ENCODE results near the gene FBXL14.

FBXL14 gene

DNA sequence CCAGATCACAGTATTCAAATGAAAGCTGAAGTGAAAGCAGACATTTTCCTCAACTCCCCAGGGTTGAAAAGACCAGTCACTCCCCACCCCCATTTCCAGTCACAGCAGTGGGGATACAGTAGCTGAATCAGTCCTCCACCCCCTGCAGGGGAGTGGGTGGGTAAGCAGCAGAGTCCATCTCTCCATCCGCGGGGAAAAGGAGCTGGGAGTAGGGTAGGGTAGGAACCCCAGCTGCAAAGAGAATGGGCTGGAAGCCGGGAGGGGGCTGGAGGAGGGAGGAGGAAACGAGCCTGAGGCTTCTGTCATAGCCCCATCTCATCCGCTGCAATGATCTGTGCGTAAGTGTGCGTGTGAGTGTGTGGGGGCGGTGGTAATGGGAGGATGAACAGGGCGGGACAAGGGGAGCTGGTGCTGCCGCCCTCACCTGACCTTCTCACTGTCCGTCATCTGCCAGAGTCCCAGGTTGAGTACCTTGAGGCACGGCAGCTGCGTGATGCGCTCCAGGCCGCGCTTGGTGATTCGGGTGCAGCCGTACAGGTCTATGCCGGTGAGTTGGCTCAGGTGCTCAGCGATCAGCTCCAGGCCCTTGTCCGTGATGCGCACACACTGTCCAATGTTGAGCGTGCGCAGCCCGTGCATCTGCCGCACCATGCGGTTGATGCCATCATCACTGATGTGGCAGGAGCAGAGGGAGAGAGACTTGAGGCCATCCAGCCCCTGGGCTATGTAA, 1.8 kb downstream of the FBXL14 start (continued):
- TF ChIP-seq, protein P1, sequence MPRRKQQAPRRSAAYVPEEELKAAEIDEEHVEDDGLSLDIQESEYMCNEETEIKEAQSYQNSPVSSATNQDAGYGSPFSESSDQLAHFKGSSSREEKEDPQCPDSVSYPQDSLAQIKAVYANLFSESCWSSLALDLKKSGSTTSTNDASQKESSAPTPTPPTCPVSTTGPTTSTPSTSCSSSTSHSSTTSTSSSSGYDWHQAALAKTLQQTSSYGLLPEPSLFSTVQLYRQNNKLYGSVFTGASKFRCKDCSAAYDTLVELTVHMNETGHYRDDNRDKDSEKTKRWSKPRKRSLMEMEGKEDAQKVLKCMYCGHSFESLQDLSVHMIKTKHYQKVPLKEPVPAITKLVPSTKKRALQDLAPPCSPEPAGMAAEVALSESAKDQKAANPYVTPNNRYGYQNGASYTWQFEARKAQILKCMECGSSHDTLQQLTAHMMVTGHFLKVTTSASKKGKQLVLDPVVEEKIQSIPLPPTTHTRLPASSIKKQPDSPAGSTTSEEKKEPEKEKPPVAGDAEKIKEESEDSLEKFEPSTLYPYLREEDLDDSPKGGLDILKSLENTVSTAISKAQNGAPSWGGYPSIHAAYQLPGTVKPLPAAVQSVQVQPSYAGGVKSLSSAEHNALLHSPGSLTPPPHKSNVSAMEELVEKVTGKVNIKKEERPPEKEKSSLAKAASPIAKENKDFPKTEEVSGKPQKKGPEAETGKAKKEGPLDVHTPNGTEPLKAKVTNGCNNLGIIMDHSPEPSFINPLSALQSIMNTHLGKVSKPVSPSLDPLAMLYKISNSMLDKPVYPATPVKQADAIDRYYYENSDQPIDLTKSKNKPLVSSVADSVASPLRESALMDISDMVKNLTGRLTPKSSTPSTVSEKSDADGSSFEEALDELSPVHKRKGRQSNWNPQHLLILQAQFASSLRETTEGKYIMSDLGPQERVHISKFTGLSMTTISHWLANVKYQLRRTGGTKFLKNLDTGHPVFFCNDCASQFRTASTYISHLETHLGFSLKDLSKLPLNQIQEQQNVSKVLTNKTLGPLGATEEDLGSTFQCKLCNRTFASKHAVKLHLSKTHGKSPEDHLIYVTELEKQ (tag by site-specific recombination; IDR thresholded peaks at IDR 0.05; ENCODE audit: borderline replicate concordance) = no peak; the same call in 1 of the 2 replicates
- TF ChIP-seq, protein P2, sequence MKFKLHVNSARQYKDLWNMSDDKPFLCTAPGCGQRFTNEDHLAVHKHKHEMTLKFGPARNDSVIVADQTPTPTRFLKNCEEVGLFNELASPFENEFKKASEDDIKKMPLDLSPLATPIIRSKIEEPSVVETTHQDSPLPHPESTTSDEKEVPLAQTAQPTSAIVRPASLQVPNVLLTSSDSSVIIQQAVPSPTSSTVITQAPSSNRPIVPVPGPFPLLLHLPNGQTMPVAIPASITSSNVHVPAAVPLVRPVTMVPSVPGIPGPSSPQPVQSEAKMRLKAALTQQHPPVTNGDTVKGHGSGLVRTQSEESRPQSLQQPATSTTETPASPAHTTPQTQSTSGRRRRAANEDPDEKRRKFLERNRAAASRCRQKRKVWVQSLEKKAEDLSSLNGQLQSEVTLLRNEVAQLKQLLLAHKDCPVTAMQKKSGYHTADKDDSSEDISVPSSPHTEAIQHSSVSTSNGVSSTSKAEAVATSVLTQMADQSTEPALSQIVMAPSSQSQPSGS (tag by site-specific recombination; IDR thresholded peaks at IDR 0.05; ENCODE audit: low read depth) = no peak; the same call in 1 of the 2 replicates
- TF ChIP-seq, protein P3, sequence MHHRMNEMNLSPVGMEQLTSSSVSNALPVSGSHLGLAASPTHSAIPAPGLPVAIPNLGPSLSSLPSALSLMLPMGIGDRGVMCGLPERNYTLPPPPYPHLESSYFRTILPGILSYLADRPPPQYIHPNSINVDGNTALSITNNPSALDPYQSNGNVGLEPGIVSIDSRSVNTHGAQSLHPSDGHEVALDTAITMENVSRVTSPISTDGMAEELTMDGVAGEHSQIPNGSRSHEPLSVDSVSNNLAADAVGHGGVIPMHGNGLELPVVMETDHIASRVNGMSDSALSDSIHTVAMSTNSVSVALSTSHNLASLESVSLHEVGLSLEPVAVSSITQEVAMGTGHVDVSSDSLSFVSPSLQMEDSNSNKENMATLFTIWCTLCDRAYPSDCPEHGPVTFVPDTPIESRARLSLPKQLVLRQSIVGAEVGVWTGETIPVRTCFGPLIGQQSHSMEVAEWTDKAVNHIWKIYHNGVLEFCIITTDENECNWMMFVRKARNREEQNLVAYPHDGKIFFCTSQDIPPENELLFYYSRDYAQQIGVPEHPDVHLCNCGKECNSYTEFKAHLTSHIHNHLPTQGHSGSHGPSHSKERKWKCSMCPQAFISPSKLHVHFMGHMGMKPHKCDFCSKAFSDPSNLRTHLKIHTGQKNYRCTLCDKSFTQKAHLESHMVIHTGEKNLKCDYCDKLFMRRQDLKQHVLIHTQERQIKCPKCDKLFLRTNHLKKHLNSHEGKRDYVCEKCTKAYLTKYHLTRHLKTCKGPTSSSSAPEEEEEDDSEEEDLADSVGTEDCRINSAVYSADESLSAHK (tag by site-specific recombination; IDR thresholded peaks at IDR 0.05) = peak; percentile 19; the same call in 1 of the 2 replicates
- TF ChIP-seq, protein P4, sequence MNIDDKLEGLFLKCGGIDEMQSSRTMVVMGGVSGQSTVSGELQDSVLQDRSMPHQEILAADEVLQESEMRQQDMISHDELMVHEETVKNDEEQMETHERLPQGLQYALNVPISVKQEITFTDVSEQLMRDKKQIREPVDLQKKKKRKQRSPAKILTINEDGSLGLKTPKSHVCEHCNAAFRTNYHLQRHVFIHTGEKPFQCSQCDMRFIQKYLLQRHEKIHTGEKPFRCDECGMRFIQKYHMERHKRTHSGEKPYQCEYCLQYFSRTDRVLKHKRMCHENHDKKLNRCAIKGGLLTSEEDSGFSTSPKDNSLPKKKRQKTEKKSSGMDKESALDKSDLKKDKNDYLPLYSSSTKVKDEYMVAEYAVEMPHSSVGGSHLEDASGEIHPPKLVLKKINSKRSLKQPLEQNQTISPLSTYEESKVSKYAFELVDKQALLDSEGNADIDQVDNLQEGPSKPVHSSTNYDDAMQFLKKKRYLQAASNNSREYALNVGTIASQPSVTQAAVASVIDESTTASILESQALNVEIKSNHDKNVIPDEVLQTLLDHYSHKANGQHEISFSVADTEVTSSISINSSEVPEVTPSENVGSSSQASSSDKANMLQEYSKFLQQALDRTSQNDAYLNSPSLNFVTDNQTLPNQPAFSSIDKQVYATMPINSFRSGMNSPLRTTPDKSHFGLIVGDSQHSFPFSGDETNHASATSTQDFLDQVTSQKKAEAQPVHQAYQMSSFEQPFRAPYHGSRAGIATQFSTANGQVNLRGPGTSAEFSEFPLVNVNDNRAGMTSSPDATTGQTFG (tag by site-specific recombination; IDR thresholded peaks at IDR 0.05; ENCODE audit: borderline replicate concordance) = no peak
- TF ChIP-seq ZNF335 (tag by site-specific recombination; conservative IDR thresholded peaks at IDR 0.05) = peak; percentile 44
- no peak for TF ChIP-seq SCRT1 (tag by site-specific recombination; IDR thresholded peaks at IDR 0.05; ENCODE audit: borderline replicate concordance)
- TF ChIP-seq ZNF133 (tag by site-specific recombination; IDR thresholded peaks at IDR 0.05) = no peak; the same call in 1 of the 2 replicates
- no peak for TF ChIP-seq ZNF521 (tag by site-specific recombination; IDR thresholded peaks at IDR 0.05)
- TF ChIP-seq, protein P5, sequence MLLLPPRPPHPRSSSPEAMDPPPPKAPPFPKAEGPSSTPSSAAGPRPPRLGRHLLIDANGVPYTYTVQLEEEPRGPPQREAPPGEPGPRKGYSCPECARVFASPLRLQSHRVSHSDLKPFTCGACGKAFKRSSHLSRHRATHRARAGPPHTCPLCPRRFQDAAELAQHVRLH (tag by site-specific recombination; IDR thresholded peaks at IDR 0.05) = peak; percentile 67
- peak; percentile 93 for TF ChIP-seq SP2 (tag by site-specific recombination; IDR thresholded peaks at IDR 0.05)
- no peak for TF ChIP-seq ZNF791 (tag by site-specific recombination; IDR thresholded peaks at IDR 0.05)
- no peak for TF ChIP-seq ZBTB7A (tag by site-specific recombination; IDR thresholded peaks at IDR 0.05; ENCODE audit: low read depth)
- no peak for TF ChIP-seq ZNF830 (tag by site-specific recombination; IDR thresholded peaks at IDR 0.05; ENCODE audit: low read depth)
- TF ChIP-seq ZNF146 (tag by site-specific recombination; IDR thresholded peaks at IDR 0.05) = no peak
- TF ChIP-seq, protein P6, sequence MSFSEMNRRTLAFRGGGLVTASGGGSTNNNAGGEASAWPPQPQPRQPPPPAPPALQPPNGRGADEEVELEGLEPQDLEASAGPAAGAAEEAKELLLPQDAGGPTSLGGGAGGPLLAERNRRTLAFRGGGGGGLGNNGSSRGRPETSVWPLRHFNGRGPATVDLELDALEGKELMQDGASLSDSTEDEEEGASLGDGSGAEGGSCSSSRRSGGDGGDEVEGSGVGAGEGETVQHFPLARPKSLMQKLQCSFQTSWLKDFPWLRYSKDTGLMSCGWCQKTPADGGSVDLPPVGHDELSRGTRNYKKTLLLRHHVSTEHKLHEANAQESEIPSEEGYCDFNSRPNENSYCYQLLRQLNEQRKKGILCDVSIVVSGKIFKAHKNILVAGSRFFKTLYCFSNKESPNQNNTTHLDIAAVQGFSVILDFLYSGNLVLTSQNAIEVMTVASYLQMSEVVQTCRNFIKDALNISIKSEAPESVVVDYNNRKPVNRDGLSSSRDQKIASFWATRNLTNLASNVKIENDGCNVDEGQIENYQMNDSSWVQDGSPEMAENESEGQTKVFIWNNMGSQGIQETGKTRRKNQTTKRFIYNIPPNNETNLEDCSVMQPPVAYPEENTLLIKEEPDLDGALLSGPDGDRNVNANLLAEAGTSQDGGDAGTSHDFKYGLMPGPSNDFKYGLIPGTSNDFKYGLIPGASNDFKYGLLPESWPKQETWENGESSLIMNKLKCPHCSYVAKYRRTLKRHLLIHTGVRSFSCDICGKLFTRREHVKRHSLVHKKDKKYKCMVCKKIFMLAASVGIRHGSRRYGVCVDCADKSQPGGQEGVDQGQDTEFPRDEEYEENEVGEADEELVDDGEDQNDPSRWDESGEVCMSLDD (tag by site-specific recombination; IDR thresholded peaks at IDR 0.05) = peak; percentile 57; the same call in 1 of the 2 replicates
- TF ChIP-seq KLF9 (tag by site-specific recombination; IDR thresholded peaks at IDR 0.05; ENCODE audit: low read depth) = peak; percentile 69
- TF ChIP-seq OSR2 (tag by site-specific recombination; IDR thresholded peaks at IDR 0.05) = peak; percentile 96
- TF ChIP-seq, protein P7, sequence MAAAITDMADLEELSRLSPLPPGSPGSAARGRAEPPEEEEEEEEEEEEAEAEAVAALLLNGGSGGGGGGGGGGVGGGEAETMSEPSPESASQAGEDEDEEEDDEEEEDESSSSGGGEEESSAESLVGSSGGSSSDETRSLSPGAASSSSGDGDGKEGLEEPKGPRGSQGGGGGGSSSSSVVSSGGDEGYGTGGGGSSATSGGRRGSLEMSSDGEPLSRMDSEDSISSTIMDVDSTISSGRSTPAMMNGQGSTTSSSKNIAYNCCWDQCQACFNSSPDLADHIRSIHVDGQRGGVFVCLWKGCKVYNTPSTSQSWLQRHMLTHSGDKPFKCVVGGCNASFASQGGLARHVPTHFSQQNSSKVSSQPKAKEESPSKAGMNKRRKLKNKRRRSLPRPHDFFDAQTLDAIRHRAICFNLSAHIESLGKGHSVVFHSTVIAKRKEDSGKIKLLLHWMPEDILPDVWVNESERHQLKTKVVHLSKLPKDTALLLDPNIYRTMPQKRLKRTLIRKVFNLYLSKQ (tag by site-specific recombination; IDR thresholded peaks at IDR 0.05; ENCODE audit: borderline replicate concordance) = no peak
- TF ChIP-seq ZNF24 (tag by site-specific recombination; IDR thresholded peaks at IDR 0.05) = peak; percentile 90
- no peak; the same call in 1 of the 2 replicates for TF ChIP-seq ZBTB48 (tag by site-specific recombination; IDR thresholded peaks at IDR 0.05)
- peak; percentile 92; the same call in 1 of the 2 replicates for TF ChIP-seq KLF8 (tag by site-specific recombination; IDR thresholded peaks at IDR 0.05)
- TF ChIP-seq ZNF366 (tag by site-specific recombination; conservative IDR thresholded peaks at IDR 0.05) = peak; percentile 98
- no peak for TF ChIP-seq ZNF548 (tag by site-specific recombination; IDR thresholded peaks at IDR 0.05)
- TF ChIP-seq ZNF155 (tag by site-specific recombination; IDR thresholded peaks at IDR 0.05) = no peak
